HG03280 (cell line): ENCODE measurements around the gene UHRF2.
"Not testable (repeated sequence)": the region's sequence is repeated elsewhere in the genome, so short reads cannot be mapped to it uniquely, and the experiment has no call there.

Experiments
- ATAC-seq: cut with Tn5 transposase; IDR thresholded peaks from one replicate; pipeline ENCODE4 v1.9.1; 2021; ENCODE audit warnings: mild to moderate bottlenecking, moderate library complexity; ENCODE audit not compliant: unreplicated experiment

The UHRF2 gene

GRCh38 chr9:6479959-6480358, 67.0 kb downstream of the UHRF2 start:
- ATAC-seq: no peak

- no peak for ATAC-seq
These were observed 71.2 kb downstream of the UHRF2 start for GRCh38 chr9:6484210-6484609.

- no peak for ATAC-seq
These were observed 75.4 kb downstream of the UHRF2 start for GRCh38 chr9:6488395-6488794.

- ATAC-seq: no peak
These were observed 76.1 kb downstream of the UHRF2 start for GRCh38 chr9:6489099-6489498.

DNA sequence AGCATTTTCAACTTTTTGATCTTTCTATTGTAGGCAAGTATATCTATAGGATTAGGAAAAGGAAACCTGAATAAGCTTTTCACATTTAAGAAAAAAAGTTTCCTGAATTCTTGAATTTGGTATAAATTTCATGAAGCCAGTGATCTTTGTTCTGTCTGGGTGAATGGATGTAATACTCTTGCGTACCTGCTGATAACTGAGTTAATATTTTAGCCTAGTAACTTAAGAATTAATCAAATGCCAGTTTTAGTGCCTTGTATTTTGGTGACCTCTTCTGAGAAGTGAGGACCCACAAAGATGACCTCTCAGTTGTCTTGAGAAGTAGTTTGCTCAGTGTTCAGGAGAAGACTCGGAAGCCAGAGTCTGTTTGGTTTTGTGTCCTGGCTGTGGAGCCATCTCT, 77.9 kb downstream of the UHRF2 start:
- ATAC-seq: no peak

GRCh38 chr9:6495466-6495865, 82.5 kb downstream of the UHRF2 start:
- ATAC-seq: no peak

DNA sequence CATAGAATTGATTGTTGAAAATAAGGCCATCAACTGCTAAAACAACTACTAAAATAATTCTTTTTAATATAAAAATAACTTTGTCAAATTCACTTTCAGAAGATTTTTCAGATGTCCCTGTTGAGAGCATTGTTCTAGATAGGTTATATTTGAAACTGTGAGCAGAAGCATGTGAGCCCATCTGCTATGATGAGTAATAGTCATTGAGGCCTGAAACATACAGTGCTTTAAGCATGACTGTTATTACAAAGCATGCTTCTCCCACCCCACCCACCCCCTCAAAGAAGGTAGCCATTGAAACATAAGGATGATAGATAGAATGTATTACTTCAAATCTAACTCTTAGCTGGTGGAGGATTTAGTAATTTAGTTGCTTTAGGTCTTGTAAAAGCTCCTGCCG, 86.0 kb downstream of the UHRF2 start:
- ATAC-seq: no peak

- ATAC-seq: no peak
These were observed 88.7 kb downstream of the UHRF2 start for GRCh38 chr9:6501526-6502210.

- no peak for ATAC-seq
These were observed 89.4 kb downstream of the UHRF2 start for GRCh38 chr9:6502399-6502798.

DNA sequence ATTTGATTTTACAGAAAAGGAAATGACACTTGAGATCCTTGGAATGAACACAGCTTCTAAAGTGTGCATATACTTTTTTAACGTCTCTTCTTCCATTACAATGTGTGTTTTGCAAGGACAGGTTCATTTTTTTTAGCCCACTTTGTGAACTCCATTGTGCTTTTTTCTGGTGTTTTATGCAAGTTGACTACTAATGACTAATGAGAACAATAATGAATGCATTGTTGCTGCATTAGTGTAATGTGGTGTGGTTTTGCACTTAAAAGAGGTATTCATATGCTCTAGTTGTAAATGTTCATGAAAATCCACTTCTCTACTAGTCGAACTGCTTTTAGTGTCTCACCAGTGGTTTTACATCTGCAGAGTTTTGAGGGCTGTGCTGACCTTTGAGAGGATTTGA, 93.6 kb downstream of the UHRF2 start:
- ATAC-seq: no peak

- no peak for ATAC-seq
These were observed 99.2 kb downstream of the UHRF2 start for GRCh38 chr9:6512085-6512657.

DNA sequence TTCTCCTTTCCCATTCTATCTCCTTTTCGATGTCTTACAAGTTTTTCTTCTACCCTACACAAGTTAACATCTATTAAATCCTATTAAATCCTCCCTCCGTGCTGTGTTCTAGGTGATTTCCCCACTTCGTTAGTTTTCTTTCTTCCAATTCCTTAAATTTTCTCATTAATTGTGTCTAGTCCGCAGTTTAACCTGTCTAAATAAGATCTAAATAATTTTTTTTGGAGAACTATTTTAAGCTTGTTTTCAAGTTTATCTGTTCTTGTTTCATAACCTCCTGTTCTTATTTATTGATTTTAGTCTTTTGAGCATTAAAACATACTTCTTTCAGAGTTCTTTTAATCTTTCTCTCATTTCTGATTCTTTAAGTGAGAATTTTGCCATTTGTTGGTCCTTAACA, 109.3 kb downstream of the UHRF2 start:
- ATAC-seq: no peak

DNA sequence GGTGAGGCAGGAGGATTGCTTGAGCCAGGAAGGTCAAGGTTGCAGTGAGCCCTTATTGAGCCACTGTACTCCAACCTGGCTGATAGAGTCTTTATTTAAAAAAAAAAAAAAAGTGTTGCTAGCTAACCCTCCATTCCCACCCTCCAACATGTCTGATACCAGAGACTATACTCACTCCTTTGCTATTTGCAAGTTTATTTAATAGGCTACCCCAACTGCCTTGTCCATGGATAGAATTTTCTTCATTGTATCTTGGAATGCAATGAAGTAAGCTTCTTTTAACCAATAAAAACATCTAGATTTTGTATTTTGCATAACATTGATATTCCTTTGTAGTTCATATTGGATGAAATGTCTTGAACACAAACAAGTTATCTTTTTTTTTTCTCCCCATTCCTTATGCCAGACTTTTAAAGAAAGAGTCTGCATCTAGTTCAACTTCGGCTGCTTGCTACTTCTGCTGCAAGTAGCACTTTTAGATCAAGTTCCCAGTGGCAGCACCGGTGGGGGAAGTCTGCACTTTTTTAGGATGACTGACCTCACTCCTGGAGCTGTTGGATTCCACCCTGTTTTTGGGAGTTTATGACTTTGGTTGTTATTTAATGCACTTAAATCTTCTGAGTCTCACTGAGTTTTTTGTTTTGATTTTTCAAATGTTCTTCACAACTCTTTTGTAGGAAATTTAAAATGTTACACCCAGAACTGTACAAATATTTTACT, 112.5 kb downstream of the UHRF2 start:
- no peak for ATAC-seq

DNA sequence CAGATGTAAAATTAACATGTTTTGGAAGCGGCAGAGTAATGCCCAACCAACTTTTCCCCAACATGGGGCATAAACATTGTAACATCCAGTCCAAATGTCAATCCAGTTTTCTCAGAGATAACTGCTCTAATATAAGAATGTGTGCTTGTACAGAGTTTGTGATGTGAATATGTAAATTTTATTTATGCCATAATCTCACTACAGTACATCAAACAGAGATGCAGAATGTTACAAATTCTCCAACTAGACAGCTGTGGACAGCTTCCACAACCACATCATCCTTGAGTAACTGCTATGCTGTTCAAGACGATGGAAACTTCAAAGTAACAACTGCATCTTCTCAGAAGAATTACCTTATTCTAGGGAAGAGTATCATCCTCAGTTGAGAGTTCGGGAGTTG, 122.6 kb downstream of the UHRF2 start:
- no peak for ATAC-seq

DNA sequence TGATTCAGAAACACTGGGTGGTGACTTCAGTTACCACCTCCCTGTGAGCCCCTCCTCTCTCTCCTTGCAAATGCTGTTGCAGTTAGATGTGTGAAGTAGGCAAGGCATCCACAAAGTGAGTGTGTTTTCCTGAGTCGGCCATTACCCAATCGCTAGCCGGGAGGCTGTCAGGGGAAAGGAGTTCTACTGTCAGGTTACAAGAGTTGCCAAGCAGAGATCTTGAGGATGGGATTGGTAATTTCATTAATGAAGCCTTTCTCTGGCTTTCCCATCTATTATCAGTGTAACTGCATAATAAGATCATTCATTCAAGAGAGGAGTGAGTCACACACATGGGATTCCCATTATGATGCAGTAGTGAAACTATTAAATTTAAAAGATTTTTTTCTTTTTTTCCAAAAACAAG, 125.7 kb downstream of the UHRF2 start:
- ATAC-seq: no peak

DNA sequence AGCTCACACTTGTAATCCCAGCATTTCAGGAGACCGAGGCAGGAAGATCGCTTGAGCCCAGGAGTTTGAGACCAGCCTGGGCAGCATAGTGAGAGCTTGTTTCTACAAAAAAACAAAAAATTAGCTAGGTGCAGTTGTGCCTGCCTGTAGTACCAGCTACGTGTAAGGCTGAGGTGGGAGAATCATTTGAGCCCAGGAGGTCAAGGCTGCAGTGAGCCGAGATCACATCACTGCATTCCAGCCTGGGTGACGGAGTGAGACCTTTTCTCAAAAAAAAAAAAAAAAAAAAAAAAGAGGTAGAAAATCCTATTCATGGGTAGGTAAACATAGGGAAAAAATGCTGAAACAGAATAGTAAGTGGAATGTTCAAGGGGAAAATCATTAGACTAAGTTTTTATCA, 129.6 kb downstream of the UHRF2 start:
- ATAC-seq: not testable (repeated sequence)

DNA sequence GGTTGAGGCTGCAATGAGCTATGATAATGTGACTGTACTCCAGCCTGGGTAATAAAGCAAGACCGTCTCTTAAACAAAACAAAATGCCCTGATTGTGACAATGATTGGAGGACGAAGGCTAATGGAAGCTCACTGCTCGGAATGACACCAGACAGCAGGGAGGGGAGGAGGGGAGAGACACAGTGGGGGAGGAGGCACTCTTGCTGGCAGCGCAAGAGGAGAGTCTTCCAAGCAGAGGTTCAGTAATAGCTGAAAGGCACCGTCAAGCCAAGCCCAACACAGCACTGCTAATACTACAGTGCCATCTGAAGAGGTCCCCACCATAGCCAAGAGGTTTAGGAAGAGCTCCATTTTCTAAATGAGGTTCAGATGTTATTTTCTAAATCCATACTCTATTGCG, 130.2 kb downstream of the UHRF2 start:
- ATAC-seq: no peak

DNA sequence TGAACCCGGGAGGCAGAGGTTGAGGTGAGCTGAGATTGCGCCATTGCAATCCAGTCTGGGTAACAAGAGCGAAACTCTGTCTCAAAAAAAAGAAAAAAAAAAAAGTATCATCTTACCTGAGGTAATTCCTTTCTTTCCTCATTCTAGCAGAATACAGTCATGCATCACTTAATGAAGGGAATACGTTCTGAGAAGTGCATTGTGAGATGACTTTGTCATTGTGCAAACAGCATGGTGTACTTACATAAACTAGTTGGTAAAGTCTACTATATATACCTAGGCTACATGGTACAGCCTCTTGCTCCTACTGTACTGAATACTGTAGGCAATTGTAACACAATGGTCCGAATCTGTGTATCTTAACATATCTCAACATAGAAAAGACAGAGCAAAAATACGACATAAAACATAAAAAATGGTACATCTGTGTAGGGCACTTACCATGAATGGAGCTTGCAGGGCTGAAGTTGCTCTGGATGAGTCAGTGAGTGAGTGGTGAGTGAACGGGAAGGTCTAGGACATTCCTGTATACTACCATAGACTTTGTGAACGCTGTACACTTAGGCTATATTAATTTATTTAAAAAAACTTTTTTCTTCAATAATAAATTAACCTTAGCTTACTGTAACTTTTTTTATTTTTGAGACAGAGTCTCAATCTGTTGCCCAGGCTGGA, 132.2 kb downstream of the UHRF2 start:
- no peak for ATAC-seq

DNA sequence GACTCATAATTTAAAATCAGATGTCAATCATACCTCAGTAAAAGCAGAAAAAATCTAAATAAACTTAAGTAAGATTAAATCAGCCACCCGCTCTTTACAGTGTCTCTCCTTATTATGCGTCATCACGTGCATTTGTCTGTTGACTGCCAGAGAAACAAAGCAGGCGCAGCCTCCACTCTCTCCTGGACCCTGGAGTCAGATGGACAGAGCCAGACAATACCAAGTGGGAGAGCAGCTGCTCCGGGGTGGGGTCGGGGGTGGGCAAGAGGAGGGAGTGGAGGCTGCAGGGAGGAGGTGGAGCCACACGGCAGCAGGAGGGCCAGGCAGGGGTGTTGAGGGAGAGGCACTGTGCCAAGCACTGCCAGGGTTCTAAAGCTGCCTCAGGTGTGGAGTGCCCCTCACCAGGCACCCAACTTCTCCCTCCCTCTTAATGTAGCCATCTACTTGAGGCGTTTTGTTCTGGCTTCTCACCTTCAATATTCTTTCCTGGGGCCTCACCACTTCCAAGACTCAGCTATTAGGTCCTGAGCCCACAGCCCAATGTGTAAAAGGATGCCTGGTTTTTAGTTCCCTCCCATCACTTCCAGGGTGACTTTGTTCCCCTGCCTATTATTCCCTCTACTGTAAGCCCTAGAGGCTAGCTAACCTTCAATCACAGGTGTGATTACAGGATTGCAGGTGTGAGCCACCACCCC, 136.3 kb downstream of the UHRF2 start:
- ATAC-seq: no peak

GRCh38 chr9:6551136-6551535, 138.1 kb downstream of the UHRF2 start:
- no peak for ATAC-seq

DNA sequence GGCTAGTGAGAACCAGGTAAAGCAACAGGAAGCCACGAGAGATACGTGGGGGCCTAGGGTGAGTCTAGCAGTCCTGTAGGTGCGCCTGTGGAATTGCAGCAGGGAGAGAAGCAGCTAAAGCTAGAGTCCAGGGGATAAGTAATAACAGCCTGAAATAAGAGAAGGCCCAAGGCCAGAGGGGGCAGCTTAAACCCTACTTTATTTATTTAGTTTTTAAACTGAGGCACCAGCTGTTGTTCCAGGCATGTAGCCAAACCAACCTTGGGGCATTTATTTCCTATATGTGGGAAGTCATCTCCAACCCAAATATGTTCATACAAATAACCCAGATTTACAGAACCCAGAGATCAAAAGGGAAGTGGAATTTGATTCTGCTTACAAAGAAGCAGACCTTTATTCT, 139.0 kb downstream of the UHRF2 start:
- ATAC-seq: no peak
